GM19452 (cell line): ENCODE data around the gene CD300E.

Experiments used
- ATAC-seq: cut with Tn5 transposase; IDR thresholded peaks from one replicate; pipeline ENCODE4 v1.9.1; 2021; ENCODE audit not compliant: unreplicated experiment

Gene CD300E, protein sequence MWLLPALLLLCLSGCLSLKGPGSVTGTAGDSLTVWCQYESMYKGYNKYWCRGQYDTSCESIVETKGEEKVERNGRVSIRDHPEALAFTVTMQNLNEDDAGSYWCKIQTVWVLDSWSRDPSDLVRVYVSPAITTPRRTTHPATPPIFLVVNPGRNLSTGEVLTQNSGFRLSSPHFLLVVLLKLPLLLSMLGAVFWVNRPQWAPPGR

DNA sequence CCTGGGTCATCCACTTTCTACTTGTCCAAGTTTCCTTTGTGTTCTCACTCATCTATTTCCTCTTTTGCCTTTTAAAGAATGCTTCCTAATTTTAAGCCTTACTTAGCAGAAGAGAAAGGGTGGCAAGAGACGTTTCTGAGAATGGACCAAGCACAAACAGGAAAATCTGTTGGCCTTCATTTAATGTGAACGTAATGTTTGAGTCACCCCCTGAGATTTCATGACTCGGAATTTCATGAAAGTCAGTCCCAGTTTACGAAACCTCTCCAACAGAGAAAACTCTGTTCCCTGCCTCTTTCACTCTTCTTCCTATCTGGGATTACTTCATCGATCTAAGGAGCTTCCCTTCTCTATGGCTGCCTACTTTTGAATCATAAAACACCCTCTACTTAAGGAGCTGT is at the start of gene CD300E:
Gene CD300E, minus strand, starts transcription at position 46 of the 401 bp plus-strand sequence. CDS start 117 bp downstream, outside the sequence.
- no peak for ATAC-seq

DNA sequence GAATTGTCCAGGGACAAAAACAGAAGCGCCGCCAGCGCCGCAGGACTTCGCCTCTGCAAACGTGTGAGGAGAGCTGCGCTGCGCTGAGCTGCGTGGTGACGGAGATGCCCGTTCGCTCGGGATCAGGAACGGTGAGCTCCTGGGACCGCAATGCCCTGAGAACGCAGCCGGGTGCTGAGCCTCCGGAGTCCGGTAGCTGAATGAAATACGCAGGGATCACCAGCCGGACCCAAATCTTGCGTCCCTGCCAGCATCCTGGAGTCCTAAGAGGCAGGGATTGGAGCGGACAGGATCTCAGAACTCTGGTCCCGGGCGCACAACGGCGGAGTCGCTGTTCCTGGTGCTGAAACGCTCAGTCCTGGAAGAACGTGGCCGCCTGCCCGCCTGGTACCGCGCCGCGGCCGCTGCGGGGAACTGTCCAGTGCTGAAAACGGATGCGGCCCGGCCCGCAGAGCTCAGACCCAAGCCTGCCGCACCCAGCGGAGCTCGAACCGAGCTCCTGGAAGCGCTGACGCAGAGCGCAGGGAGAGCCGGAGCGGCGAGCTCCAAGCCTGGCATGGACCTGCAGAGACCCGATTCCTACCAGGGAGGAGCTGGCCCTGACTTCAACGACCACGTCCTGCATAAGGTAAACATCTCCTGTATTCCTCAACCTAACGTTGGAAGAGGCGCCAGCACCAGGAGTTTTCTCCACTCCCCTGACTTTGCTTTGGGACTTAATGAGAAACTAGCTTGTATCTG is 47.7 kb upstream of the CD300E start:
- no peak for ATAC-seq

DNA sequence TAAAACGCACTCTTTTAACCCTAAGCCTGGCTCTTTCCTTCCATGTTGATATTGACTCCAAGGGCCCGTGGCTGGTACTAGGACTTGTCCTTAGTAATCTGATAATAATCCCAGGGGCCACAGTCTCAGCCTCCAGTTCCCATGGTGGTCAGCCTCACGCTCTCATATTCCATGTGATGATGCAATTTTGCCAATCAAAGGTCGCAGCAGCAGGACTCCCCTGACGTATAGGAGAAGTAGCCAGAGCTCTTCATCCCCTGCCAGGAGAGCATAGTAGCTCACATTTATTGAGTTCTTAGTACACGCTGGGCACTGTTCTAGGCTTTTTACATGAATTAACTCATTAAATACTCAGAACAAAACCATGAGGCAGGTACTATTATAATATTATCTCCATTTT is 46.8 kb upstream of the CD300E start:
- no peak for ATAC-seq

DNA sequence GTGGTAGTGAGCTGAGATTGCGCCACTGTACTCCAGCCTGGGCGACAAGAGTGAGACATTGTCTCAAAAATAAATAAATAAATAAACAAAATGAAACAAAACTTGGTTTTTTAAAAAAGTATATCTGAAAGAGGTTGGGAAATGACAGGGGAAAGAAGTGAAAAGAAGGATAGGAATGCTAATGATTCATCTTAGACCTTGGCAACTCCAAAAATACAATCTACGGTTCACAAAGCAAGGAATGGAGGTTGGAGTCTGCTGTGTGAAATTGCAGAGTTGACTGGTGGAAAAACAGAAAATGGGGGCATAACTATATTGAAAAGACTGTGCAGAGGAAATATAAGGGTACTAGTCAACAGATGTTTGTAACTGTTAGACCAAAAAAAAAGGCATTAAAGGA is 40.0 kb upstream of the CD300E start:
- no peak for ATAC-seq

DNA sequence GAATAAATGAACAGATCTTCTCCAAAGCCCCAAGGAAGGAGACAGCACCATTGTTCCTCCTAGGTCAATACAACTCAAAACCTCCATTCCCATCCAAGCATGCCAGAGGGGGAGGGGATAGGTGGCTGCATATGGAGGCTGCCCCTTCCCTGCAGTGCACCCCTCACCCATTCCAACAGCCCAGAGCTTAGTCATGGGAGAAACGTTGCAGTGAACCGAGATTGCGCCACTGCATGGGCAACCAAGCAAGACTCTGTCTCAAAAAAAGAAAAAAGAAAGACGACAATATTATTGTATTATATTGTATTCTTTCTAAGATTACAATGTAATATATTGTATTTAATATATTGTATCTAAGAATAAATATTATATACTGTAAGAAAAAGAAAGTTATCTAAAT is 36.4 kb upstream of the CD300E start:
- no peak for ATAC-seq

DNA sequence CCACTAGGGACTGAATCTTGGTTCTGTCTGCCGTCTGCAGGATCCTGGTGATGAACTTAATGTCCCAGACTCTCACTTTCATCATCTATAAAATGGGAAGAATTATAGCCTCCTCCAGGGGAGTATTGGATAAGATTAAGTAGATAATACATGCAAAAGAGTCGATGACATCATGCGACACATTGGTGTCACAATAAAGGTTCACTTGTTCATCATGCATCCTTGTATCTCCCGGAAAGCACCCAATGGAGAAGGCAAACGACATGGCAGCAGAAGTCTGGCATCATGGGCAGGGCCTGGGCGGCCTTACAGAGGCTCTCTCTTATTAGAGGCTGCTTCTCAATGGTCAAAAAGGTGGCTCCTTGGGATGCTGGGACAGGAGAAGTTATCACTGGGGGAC is 35.1 kb upstream of the CD300E start:
- no peak for ATAC-seq

DNA sequence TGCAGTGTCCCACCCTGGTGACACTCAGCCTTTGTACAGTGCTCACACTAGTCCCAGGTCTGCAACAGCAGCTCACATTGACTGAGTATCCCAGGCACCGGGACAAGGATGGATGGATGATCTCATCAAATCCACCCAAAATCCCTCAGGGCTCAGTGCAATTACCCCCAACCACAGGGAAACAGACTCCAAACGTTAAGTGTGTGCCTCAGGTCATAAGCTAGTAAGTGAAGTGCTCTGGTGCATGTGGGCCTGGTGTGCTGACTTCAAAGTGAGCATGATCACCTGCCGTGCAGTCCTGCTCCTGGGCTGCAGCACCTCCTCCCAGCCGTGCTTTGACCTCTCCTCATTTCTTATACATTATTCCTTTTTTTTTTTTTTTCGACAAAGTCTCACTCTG is 31.2 kb upstream of the CD300E start:
- no peak for ATAC-seq

DNA sequence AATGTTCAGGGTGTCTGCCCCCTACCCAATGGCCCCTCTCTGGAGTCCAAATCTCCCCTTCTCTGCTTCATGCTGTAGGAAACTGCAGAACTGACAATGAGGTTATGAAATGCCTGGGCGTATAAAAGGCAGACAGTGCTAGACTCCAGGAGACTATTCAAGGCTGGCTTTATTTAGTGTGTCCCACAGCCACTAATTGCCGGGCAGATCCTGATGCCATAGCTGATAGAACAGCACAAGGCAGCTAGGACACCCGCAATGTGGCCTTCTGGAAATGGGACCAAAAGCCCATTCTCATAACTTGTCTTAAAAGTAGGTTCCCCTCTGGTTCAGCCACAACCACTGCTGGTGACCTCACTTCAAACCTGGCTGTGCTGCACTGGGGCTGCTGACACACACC is 28.5 kb upstream of the CD300E start:
- ATAC-seq: no peak

DNA sequence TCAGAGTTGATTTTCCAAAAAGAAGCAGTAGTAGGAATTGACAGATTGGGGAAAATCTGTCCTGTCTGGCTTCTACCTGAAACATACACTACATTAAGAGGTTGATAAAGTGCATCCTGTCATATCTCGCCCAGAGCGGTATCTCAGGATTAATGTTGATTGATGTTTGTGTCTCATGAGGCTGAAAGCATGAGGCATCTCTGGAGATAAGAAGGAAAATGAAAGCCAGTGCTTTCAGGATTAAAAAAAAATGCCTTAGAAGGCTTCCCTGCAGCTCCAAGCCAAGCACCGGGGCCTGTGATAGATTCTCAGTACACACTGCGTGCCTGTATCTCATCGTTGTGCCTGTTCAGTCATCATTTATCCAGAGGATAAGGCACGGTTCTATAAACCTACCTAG is 26.4 kb upstream of the CD300E start:
- ATAC-seq: no peak

DNA sequence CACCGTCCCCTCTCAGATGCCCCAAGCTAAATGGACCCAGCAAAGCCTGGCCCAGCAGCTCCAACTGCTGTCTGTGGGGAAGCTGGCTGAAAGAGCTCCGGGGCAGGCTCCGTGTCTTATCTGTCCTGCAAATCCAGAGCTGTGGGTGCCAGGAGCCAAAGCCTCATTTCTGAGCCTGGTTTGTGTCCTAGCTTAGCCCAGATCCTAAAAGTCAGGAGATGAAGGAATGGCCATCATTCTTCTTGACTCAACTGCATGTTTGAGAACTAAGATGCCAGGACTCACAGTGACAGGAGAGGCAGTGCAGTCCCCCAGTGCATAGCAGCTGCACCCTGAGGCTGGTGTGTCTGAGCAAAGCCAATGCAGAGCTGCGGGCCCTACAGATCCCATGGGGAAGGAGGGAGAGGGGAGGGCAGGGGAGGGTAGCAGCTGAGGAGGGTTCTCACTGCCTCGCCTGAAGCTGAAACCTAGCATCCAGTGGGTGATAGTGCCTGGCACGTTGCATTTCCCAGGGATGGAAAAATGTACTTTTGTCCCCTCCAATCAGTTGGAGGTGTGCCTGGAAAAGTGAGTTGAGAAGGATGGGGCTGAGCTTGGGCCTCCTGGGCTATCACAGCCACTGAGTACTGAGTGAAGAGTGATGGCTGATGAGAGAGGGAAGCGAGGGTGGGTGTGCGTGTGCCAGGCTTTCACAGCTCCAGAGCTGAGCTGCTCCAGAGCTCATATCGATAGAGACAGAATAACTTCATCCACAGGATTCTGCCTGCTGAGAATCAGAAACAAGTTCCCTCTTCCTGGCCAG is 24.5 kb upstream of the CD300E start:
- no peak for ATAC-seq

DNA sequence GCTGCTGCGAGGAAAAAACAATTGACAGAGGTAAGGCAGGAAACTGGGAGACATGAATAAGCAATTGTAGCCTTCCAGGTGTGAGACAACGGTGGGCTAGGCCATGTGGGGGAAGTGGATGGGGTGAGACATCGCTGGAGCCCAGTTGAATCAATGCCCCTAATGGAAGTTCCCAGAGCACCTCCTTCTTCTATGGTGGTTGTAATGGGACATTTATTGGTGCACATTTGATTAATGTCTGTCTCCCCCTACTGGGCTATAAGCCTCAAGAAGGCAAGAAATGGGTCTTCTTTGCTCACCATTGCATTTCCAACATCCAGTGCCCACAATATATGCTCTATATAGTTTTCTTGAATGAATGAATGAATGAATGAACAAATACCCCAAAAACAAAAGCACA is 22.7 kb upstream of the CD300E start:
- ATAC-seq: no peak

DNA sequence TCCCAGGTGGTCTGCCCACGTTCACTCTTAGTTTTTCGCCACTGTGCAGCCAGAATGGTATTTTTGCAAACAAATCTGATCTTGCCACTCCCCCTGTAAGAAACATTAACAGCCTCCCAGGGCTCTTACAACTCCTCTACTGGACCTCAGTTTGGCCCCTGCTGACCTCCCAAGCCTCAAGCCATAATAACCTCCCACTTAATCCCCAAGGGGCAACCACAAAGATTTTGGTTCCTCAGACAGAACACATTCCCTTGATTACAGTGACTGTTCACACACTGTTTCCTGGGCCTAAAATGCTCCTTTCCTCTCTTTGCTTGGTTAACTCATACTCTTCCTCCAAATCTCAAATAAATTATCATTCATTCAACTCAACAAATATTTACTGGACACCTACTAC is 21.5 kb upstream of the CD300E start:
- ATAC-seq: no peak

DNA sequence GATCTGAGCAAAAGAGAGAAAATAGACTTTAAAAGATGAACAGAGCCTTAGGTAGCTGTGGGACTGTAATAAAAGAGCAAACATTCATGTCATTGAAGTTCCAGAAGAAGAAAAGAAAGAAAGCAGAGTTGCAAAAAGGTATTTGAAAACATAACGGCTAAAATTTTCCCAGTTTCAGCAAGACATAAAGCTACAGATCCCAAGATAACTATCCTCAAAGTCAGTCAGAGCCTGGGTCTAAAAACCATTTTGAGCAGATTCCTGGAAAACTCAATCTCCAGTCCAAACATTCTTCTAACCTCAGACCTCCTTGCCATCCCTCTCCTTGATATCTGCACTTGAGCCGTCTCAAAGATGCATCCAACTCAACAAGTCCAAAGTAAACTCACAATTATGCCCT is 20.9 kb upstream of the CD300E start:
- ATAC-seq: no peak

DNA sequence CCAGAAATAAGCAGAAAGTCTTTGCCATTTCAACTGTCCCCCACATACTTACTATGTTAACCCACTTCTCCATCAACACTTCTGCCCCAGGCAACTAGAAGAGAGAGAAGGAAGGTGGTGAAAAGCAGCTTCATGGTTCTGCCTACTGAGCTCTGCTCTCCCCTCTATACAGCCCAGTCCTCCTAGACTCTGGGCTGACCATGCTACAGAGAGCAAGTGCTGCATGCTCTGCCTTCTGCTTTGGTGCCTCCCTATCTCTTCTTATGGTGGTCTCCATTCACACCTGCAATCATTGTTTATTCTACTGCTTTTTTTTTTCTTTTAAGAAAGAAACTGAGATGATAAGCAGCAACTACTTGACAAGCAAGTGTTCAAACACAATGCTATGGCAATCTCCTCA is 20.3 kb upstream of the CD300E start:
- ATAC-seq: no peak

DNA sequence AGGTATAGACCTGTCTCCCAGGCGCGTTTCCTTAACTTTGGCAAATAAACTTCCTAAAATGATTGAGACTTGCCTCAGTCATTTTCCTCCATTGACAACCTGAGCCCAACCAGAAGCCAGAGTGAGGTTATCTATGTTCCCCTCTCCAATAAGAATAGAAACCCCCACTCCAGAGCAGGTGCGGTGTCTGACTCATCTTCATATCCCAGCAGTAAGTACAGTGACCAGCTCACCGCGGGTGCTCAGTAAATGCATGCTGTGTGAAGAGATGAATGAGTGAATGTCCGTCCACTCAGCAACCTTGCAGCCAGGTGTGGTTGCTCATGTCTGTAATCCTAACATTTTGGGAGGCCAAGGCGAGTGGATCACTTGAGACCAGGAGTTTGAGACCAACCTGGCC is 19.5 kb upstream of the CD300E start:
- ATAC-seq: no peak

DNA sequence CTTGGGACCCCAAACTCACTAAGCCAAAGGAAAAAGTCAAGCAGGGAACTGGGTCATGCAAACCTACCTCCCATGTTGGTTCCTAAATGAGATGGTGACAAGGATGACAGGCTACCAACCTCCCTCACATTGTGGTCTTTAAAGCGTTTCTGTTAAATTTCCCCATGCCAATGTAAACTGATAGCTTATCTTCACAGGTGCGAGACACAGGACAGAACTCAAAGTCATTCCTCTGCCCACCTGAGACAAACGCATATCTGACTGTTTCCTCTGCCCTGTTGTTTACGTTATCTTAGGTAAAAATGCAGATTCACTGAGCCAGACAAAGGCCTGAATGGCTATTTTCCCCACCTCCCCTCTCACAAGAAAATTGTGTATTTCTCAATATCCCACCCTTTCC is 19.0 kb upstream of the CD300E start:
- no peak for ATAC-seq

DNA sequence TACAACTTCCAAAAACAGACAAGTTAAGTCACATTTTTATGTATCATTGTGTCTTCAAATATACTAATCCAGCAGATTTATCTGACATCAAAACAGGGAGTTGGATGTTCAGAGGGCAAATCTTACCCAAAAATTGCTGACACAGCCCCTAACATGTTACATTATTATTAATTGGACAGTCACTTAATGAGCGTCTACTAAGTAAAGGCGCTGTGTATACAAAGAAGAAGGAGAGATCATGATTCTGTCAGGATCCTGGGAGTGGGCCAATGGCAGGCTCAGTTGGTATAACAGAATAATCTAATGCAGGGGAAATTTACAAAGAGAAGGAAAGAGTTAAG is 18.4 kb upstream of the CD300E start:
- no peak for ATAC-seq

DNA sequence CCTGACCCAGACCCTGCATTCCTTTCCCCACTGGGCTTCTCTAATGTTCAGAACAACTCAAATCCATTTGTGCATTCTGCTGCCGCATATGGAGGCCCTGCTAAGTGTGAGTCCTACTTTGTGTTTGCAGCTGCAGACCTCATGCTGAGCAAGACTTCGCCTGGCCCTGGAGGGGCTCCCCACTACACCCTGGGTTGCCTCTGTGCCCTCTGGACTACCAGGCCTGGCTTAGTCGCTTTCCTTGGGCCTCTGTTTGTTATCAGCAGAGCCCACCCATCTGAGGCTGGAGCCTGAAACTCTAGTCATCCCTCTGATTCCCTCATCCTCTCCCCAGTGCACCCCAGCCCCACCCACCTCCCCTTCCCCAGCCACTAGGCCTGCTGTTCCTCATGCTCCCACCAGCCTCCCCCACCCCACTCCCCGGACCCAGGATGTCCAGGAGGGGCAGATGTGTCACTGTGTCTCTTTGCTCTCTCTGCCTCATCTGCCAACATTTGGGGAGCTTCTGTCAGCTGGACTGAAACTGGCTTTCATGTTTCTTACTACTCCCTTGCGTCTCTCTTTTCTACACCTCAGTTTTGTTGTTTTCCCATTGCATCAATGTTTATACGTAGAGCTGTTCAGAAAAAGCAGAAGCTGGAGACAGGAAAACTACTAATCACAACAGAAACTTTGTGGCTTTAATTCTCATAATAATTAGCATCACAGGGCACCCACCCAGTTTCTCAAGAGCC is 17.9 kb upstream of the CD300E start:
- no peak for ATAC-seq

DNA sequence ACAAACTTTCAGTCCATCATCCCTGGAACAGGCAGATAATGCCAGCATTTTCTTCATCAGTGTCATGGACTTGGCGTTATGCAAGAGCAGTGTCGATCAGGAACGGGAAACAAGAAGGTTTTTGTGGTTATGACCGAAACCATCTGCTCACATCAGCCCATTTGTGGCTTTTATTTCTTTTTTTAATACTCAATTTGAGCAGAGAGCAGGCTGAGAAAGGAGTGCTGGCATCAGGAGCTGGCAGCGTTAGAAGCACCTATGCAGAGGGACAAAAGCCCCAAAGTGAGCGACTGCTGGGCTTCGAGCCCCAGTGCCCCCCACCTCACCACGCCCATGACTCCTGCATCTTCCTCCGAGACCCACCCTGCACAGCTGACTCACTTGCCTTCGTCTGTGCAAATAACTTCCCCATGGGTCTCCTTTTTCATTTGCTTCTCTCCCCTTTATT is 16.2 kb upstream of the CD300E start:
- ATAC-seq: no peak

DNA sequence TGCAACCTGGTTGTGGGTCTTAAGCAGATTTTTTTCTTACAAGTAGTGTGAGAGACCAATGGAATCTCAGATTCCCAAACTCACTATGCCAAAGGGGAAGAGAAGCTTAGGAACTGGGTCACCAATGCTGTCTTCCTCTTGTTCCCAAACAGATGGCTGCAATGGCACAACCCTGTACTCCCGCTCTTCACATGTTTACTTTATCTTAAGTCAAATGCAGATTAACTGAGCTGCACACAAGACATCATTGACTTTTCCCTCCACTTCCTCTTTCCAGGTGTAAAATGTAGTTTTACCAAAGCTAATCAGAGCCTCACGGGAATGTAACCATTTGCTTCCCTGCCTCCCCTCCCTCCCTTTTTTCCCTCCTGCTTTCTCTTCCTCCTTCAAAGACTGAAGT is 14.4 kb upstream of the CD300E start:
- no peak for ATAC-seq

DNA sequence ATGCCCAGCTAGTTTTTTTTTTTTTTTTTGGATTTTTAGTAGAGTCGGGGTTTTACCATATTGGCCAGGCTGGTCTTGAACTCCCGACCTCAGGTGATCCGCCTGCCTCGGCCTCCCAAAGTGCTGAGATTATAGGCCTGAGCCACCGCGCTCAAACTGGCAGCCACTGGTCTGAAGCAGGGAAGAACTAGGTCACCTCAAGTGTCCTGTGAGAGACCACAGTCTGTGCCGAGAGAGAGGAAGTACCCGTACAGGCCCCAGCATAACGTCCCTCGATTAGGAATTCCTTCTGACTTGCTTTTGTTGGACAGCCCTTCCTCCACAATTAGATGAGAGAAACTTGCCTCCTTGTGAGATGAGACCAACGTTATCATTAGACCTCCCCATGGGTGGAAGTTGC is 13.7 kb upstream of the CD300E start:
- ATAC-seq: no peak
